ENCODE data around the gene PPP1CC. TPM values are rescaled to one million over a fixed set of nuclear protein-coding genes. Genes with fewer than 3 reads are reported as not detected.

PPP1CC gene
- total RNA-seq, 1 donor from 2014 or later = 39.8 TPM

DNA sequence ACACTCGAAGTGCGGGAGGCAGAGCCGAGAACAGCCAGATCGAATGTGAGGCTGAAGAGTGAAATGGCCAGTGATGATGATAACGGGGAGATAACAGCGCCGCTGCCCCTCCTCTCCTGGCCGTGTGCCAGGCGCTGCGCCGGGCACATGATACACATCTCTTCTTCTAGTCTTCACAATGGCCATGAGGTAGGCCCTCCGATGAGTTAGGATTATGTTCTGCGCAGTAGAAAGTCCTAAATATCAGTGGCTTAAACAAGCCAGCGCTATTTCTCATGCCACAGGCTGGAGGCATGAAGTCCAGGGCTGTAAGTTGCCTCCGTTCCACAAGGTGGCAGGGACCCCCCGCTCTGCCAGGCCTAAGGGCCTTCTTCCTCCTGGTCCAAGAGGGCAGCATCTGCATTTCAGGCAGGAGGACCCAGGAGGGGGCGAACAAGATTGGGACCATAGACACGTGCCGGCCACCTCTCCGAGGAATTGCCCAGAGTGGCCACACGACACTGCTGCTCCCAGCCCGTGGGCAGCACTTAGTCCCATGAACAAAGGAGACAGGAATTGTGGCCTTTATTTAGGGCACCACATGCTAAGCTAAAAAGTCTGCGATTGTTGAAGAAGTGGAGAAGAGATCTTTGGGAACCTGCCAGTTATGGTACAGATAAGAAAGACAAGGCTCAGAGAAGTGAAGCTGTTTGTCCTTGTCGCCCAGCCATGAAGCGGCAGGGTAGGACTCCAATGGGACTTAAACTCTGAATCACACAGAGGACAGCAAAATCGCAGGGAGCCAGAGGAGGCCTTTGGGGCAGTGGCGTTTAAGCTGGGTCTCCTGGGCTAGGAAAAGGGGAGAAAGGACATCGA is 42.9 kb downstream of the PPP1CC start:
- DNase-seq (ENCODE audit: low spot score in 2 of 2) = no peak
- Histone ChIP-seq H3K27ac (no peak overlapping the region), H3K4me1 (peaks cover 0 to 3% of the 10 kb centered on the region in 2 donors), H3K36me3 (no peaks in the 10 kb centered on the region), H3K4me3 (no peak overlapping the region), H3K27me3 (no peaks in the 10 kb centered on the region), H3K9me3 (no peaks in the 10 kb centered on the region)
- TF ChIP-seq, protein P1, sequence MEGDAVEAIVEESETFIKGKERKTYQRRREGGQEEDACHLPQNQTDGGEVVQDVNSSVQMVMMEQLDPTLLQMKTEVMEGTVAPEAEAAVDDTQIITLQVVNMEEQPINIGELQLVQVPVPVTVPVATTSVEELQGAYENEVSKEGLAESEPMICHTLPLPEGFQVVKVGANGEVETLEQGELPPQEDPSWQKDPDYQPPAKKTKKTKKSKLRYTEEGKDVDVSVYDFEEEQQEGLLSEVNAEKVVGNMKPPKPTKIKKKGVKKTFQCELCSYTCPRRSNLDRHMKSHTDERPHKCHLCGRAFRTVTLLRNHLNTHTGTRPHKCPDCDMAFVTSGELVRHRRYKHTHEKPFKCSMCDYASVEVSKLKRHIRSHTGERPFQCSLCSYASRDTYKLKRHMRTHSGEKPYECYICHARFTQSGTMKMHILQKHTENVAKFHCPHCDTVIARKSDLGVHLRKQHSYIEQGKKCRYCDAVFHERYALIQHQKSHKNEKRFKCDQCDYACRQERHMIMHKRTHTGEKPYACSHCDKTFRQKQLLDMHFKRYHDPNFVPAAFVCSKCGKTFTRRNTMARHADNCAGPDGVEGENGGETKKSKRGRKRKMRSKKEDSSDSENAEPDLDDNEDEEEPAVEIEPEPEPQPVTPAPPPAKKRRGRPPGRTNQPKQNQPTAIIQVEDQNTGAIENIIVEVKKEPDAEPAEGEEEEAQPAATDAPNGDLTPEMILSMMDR (IDR thresholded peaks at IDR 0.05) = no peak
- intact Hi-C loops (cut with DNase I) = no loop called here

DNA sequence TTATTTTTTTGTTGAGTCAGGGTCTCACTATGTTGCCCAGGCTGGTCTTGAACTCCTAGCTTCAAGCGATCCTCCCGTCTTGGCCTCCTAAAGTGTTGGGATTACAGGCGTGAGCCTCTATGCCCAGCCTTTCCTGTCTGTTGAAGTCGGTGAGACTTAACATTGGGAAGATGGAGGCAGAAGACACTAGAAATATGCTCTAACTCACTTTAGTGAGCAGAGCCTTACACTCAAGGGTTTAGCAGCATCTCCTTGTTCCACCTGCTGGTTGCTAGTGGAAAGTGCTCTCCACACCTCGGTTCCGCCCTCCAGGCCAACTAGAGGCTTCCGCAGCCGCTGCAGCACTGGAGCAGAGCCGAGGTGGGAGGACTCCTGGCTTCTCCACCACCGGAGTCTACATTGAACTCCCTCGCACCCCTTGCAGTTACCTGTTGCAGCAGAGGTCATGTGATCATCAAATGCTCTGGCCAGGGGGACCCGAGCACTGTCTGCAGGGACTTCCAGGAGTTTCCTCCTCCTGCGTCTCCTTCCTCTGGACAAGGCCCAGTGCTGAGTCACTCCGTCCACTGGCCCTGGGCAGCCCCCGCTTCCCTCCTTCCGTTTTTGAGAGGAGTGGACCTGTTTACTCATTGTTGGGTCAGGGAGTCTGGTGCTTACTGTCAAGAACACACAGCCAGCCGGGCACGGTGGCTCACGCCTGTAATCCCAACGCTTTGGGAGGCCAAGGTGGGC is 44.4 kb downstream of the PPP1CC start:
- no peaks in the 10 kb centered on the region for H3K9me3 ChIP-seq
- H3K27ac ChIP-seq = peak overlapping the region in 1 of 2 donors; percentile 38
- intact Hi-C loops (cut with DNase I) = no loop called here
- H3K36me3 ChIP-seq = no peaks in the 10 kb centered on the region
- DNase-seq (ENCODE audit: low spot score in 2 of 2) = peak; percentile 58 to 86
- H3K4me3 ChIP-seq = peak overlapping the region in 1 of 2 donors; percentile 47
- TF ChIP-seq, protein P1 (IDR thresholded peaks at IDR 0.05) = peak; percentile 54 to 68 (median 63)
- peaks cover 0 to 3% of the 10 kb centered on the region in 2 donors for H3K4me1 ChIP-seq
- no peaks in the 10 kb centered on the region for H3K27me3 ChIP-seq

DNA sequence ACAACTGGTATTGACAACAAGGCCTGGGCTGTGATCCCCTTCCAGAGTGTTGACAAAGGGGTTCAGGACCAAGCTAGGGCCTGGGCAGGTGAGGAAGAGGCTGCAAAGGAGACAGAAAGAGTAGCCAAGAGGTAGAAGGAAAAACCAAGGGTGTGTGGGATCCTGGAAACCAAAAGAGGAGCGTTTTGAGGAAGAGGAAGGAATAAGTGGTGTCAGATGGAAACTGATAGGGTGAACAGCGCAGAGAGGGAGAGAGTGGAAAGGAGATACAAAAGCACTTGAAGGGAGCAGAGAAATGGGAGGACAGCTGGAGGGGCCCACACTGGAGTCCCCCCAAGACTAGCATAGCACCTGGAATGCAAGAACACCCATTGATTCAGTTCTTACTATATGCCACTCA is 45.5 kb downstream of the PPP1CC start:
- peaks cover 0 to 3% of the 10 kb centered on the region in 2 donors for H3K4me1 ChIP-seq

DNA sequence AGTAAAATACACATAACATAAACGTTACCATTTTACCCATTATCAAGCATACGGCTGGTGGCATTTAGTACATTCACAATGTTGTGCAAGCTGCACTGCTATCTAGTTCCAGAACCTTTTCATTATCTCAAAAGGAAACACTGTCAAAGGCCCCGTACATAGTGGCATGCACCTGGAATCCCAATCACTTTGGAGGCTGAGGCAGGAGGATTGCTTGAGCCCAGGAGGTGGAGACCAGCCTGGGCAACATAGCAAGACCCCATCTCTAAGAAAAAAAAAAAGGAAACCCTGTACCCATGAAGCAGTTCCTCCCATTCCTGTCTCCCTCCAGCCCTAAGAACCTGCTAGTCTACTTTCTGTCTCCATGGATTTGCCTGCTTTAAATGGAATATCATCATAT is 46.4 kb downstream of the PPP1CC start:
- Histone ChIP-seq H3K36me3 (no peaks in the 10 kb centered on the region), H3K9me3 (no peaks in the 10 kb centered on the region), H3K27ac (no peak overlapping the region), H3K27me3 (no peaks in the 10 kb centered on the region), H3K4me1 (peaks cover 0 to 3% of the 10 kb centered on the region in 2 donors), H3K4me3 (no peak overlapping the region)
- DNase-seq (ENCODE audit: low spot score in 2 of 2) = no peak
- intact Hi-C loops (cut with DNase I) = no loop called here
- TF ChIP-seq, protein P1 (IDR thresholded peaks at IDR 0.05) = no peak

More for the DNA sequence above, 45.5 kb downstream of the PPP1CC start:
- TF ChIP-seq, protein P1 (IDR thresholded peaks at IDR 0.05) = no peak
- Histone ChIP-seq H3K27ac (no peak overlapping the region), H3K9me3 (no peaks in the 10 kb centered on the region), H3K27me3 (no peaks in the 10 kb centered on the region), H3K36me3 (no peaks in the 10 kb centered on the region), H3K4me3 (no peak overlapping the region)
- intact Hi-C loops (cut with DNase I) = no loop called here
- DNase-seq (ENCODE audit: low spot score in 2 of 2) = no peak

DNA sequence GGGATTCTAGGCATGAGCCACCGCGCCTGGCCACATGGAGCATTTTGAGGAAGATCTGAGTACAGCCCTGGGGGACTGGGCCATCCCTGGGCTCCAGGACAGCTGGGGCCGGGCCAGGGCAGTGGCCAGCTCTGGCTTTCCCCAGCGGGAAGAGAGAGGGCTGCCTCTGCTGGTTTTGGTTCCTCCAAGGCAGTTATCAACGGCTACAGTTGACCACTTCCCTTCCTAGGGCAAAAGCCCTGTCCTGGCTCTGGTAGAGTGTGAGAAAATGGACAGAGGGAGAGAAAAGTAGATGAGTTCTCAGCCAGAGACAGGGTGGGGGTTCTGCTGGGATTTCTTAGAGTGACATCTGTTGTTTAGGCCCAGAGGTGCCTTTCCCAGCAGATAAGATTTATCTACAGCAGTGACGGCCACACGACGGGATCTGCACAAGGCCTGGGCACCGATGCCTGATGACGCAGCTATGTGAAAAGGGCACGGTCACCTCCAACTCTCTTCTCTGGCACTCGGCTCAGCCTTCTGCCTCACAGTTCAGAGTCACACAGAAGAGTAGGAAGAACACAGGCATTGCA is 48.3 kb downstream of the PPP1CC start:
- Histone ChIP-seq H3K4me1 (peaks cover 0 to 9% of the 10 kb centered on the region in 2 donors), H3K4me3 (no peak overlapping the region), H3K9me3 (no peaks in the 10 kb centered on the region), H3K27ac (no peak overlapping the region), H3K27me3 (no peaks in the 10 kb centered on the region), H3K36me3 (no peaks in the 10 kb centered on the region)
- DNase-seq (ENCODE audit: low spot score in 2 of 2) = peak; percentile 24 to 73
- TF ChIP-seq, protein P1 (IDR thresholded peaks at IDR 0.05) = no peak
- intact Hi-C loops (cut with DNase I) = no loop called here
